ENCODE measurements around the gene PPM1B.

DNA sequence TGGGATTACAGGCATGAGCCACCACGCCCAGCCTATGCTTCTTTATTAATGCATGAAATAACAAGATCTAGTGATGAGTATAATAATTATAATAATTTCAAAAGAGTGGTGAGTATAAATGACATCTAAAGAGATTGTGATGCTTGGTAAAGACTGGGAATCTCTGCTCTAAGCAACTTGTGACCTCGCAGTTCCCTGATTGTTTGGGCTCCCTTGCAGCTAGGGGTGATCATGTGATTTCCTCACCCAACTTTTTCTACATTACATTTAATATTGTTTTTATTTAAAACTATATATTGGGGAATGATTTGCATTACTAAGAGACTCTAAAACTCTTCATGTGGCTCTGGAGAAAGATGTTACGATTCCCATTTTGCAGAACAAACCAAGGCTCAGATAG is 4.1 kb upstream of the PPM1B start:
- TF ChIP-seq CTCF (IDR thresholded peaks at IDR 0.05 in 4 of 5, conservative IDR thresholded peaks at IDR 0.05 in 1 of 5) (no peak), POLR2A (IDR thresholded peaks at IDR 0.05) (no peak)

Data from gastrocnemius medialis (tissue), 4 donors.